Astrocyte of the cerebellum (primary cell): ENCODE data around the gene NDUFB7.

ENCODE experiments used
- DNase-seq: peaks from one replicate; pipeline ENCODE4 v3.0.0-alpha.2; 2011; ENCODE audit warnings: low read depth
- H3K4me3 ChIP-seq: 2 replicates; pipeline ENCODE4 v1.5.1; 2011; ENCODE audit warnings: mild to moderate bottlenecking, low read depth, low read length, moderate library complexity
- CTCF ChIP-seq: IDR thresholded peaks from 2 replicates; pipeline ENCODE4 v1.5.1; 2012; ENCODE audit warnings: low read length, low read depth, moderate library complexity, mild to moderate bottlenecking; ENCODE audit errors: missing control alignments
- in situ Hi-C: cut with HindIII; loops from 2 replicates; pipeline ENCODE4 v1.10.0; 2017; ENCODE audit warnings: low sequenced_read_pairs

Gene NDUFB7

GRCh38 chr19:14559916-14560775 is 11.7 kb downstream of the NDUFB7 start:
- no peak overlapping the region for H3K4me3 ChIP-seq
- no peak for TF ChIP-seq CTCF
- DNase-seq = no peak
- in situ Hi-C loops = no loop called here

DNA sequence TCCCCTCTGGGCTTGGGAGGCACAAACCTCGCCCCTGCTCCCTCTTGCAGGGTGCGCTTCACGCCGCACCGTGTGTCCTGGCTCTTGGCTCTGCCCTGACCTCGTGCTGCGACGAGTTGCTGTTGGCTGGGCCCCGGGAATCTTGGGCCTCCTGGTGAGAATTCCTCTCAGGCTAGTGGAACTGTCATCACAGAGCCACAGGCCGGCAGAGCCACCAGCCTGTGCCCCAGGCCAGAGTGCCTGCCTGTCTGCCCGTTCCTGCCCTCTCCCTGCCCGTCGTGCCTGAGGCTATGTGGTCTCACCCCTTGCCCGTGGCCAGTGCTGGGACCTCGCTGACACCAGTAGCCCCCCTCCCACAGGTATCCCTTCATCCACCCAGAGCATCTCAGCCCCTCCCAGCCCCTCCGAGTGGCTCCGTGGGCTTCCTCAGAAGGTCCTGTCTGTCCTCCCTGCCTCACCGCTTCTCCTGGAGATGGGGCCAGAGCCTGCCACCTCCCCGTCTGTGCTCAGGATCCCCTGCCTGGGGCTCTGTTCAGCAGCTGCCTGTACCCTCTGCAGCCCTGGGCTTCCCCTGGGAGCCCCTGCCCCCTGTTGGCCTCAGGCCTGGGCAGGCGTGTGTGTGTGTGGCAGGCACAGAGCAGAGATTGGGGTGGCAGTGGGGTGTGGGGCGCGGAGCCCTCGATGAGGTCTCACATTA is 13.3 kb downstream of the NDUFB7 start:
- in situ Hi-C loops = no loop called here
- no peak for DNase-seq
- no peak overlapping the region for H3K4me3 ChIP-seq
- TF ChIP-seq CTCF = no peak

DNA sequence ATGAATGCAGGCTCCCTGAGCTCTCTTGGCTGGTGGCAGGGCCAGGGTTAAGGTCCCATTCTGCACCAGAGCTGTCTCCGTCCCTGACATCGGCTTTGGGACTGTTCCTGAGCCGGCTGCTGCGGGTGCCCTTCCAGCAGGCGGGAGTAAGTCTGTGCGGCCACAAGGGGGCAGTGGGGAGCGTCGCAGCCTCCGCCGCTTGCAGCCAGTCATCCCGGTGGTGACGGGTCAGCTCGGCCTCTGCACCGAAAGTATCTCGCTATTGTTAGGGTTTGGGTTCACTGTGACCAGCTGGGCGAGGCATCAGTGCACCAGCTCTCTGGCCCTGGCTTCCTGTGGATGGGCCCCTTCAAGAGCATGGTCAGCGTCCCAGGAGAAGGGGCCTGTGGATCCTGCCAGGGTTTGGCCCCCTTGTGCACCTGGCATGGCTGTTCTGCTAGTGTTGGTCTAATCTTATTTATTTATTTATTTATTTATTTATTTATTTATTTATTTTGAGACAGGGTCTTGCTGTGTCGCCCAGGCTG is 15.1 kb downstream of the NDUFB7 start:
- H3K4me3 ChIP-seq = no peak overlapping the region
- in situ Hi-C loops = no loop called here
- peak; percentile 96 for TF ChIP-seq CTCF
- DNase-seq = peak; percentile 39

DNA sequence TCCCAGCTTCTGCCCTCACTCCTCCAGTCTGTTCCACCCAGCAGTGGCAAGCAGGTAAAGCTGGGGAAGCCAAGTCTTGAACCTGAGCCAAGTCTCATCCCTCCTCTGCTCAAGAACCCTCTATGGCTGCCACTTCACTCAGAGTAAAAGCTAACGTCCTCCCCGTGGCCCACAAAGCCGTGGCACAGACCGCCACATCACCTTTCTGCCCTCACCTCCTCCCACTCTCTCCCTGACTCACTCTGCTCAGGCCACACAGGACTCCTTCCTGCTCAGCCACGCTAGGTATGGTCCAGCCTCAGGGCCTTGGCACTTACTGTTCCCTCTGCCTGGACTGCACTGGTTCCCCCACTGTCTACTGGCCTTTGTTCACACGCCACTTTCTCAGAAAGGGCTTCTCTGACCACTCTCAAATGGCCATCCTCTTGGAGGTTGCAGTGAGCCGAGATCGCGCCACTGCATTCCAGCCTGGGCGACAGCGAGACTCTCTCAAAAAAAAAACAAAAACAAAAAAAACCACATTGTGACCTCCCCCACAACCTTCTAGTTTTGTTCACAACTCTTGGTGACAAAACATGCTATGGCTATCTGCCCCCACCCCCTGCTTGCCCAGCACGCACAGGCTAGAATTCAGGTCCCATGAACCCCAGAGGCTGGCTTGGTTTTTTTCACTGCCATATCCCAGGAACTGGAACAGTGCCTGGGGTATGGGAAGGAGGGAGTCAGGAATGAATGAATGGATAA is 15.8 kb downstream of the NDUFB7 start:
- in situ Hi-C loops = no loop called here
- no peak for DNase-seq
- H3K4me3 ChIP-seq = no peak overlapping the region
- no peak for TF ChIP-seq CTCF

- H3K4me3 ChIP-seq = no peak overlapping the region
- in situ Hi-C loops = no loop called here
- TF ChIP-seq CTCF = no peak
- no peak for DNase-seq
Measured at GRCh38 chr19:14554382-14554812, 17.5 kb downstream of the NDUFB7 start.

GRCh38 chr19:14553939-14554243 is 18.0 kb downstream of the NDUFB7 start:
- in situ Hi-C loops = no loop called here

More at GRCh38 chr19:14553939-14554243, 18.0 kb downstream of the NDUFB7 start:
- H3K4me3 ChIP-seq = no peak overlapping the region
- TF ChIP-seq CTCF = no peak
- no peak for DNase-seq
